CD4-positive, CD25-positive, alpha-beta regulatory T cell (primary cell): ENCODE measurements around the gene STK39. TPM values are rescaled to one million over a fixed set of nuclear protein-coding genes. Genes with fewer than 3 reads are reported as not detected.
A peak's percentile ranks its signal among the peaks of the same experiment; 100 is the strongest.

Experiments
- ATAC-seq, 2 donors: fragments of 150-1000 bp; cut with Tn5 transposase; one replicate each; pipeline ENCODE4 v1.10.0; 2021; ENCODE audit warnings: low read depth in 2 of 2, moderate number of reproducible peaks in 2 of 2, moderate library complexity in 1 of 2
- DNase-seq, 3 donors: peaks; one replicate each; pipeline versions ENCODE4 v3.0.0 to v3.0.0-alpha.2; 2012 to 2022; ENCODE audit warnings: mixed read lengths in 1 of 3
- H3K27ac ChIP-seq: one replicate; pipeline ENCODE4 v1.7.0; 2013; ENCODE audit warnings: mild to moderate bottlenecking, low read length; ENCODE audit not compliant: insufficient read depth, poor library complexity, severe bottlenecking
- H3K27me3 ChIP-seq: one replicate; pipeline ENCODE4 v1.7.0; 2013; ENCODE audit warnings: low read length; ENCODE audit not compliant: control insufficient read depth, insufficient read depth
- H3K36me3 ChIP-seq: one replicate; pipeline ENCODE4 v1.7.0; 2013; ENCODE audit warnings: mild to moderate bottlenecking, low read length, moderate library complexity; ENCODE audit not compliant: control insufficient read depth, insufficient read depth
- H3K4me1 ChIP-seq: 2 replicates; pipeline ENCODE4 v1.7.0; 2013; ENCODE audit warnings: mild to moderate bottlenecking, low read length; ENCODE audit not compliant: insufficient read depth, control insufficient read depth, poor library complexity, severe bottlenecking
- H3K4me3 ChIP-seq: one replicate; pipeline ENCODE4 v1.7.0; 2013; ENCODE audit warnings: low read depth, mild to moderate bottlenecking, low read length, moderate library complexity
- H3K9me3 ChIP-seq, 2 experiments: 1 replicate in 1 of 2; 2 replicates in 1 of 2; pipeline ENCODE4 v1.7.0; 2013; ENCODE audit warnings: low read length in 2 of 2, mild to moderate bottlenecking in 1 of 2, moderate library complexity in 1 of 2; ENCODE audit not compliant: control insufficient read depth in 2 of 2
- H3K27ac Mint-ChIP-seq, 3 donors: one replicate each; pipeline ENCODE4 v1.8.0; 2020 to 2022; ENCODE audit warnings: mild to moderate bottlenecking in 3 of 3, mixed read lengths in 3 of 3, moderate library complexity in 2 of 3
- H3K27me3 Mint-ChIP-seq: one replicate; pipeline ENCODE4 v1.8.0; 2022; ENCODE audit warnings: mild to moderate bottlenecking, mixed read lengths
- H3K36me3 Mint-ChIP-seq: one replicate; pipeline ENCODE4 v1.8.0; 2020; ENCODE audit warnings: mixed read lengths
- H3K4me1 Mint-ChIP-seq, 4 donors: one replicate each; pipeline ENCODE4 v1.8.0; 2020 to 2022; ENCODE audit warnings: mixed read lengths in 4 of 4, mild to moderate bottlenecking in 1 of 4
- H3K4me3 Mint-ChIP-seq, 4 donors: one replicate each; pipeline ENCODE4 v1.8.0; 2020 to 2022; ENCODE audit warnings: mild to moderate bottlenecking in 4 of 4, mixed read lengths in 4 of 4, moderate library complexity in 3 of 4
- H3K9me3 Mint-ChIP-seq, 7 donors: one replicate each; pipeline ENCODE4 v1.8.0; 2020 to 2022; ENCODE audit warnings: mixed read lengths in 7 of 7, mild to moderate bottlenecking in 3 of 7, moderate library complexity in 2 of 7
- polyA plus RNA-seq, 4 donors: library from polyadenylated mRNA; unstranded; fragments of 300-500 nt; fragmentation: Illumina TruSeq; gene quantifications; one replicate each; pipeline ENCODE4 v1.2.3, GENCODE V29; 2021
- total RNA-seq: library from RNA; stranded (reverse); gene quantifications from one replicate; pipeline ENCODE4 v1.2.3, GENCODE V29; 2022

STK39 gene
- total and polyA plus RNA-seq, 5 donors from 2014 or later, result 4.4 to 27.2 (median 7.6) TPM

DNA sequence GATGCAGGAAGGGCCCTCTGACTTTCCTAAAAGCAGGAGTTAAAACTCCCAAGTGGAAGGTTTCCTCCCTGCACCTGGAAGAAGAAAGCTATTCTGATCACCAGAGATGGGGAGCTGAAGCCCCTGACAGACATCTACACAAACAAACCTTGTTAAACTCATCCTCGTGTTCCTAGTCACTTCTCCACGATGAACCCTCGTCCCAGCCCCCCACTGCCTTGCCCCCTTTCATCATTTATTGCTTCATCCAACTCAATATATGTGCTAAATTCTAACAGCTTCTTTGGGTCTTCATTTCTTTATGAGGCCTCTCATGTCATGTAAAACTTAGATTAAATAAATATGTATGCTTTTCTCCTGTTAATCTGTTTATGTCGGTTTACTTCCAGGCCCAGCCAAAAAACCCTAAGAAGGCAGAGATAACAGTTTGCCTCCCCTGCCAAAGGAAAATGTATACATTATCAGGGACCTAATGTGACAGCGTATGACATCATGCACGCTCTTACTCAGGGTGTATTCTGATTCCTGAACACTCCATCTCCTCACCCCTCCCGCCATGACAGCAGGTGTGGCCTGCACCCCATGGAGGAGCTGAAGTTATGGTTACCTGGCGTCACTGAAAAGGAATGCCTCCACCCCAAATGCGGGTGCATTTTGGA lies 287.2 kb downstream of the STK39 start:
- H3K27ac ChIP-seq, result no peak overlapping the region
- Mint-ChIP-seq H3K36me3 (peaks cover 54% of the 10 kb centered on the region), H3K4me1 (peaks cover 0 to 7% (median 2%) of the 10 kb centered on the region in 4 donors), H3K9me3 (peaks cover 0 to under 1% (median 0%) of the 10 kb centered on the region in 7 donors), H3K27me3 (no peaks in the 10 kb centered on the region), H3K27ac (no peak overlapping the region), H3K4me3 (no peak overlapping the region)
- H3K27me3 ChIP-seq, result no peaks in the 10 kb centered on the region
- DNase-seq, result no peak
- no peak for ATAC-seq
- H3K9me3 ChIP-seq, result no peaks in the 10 kb centered on the region
- H3K36me3 ChIP-seq, result peaks cover 28% of the 10 kb centered on the region
- no peak overlapping the region for H3K4me3 ChIP-seq
- H3K4me1 ChIP-seq, result no peaks in the 10 kb centered on the region

DNA sequence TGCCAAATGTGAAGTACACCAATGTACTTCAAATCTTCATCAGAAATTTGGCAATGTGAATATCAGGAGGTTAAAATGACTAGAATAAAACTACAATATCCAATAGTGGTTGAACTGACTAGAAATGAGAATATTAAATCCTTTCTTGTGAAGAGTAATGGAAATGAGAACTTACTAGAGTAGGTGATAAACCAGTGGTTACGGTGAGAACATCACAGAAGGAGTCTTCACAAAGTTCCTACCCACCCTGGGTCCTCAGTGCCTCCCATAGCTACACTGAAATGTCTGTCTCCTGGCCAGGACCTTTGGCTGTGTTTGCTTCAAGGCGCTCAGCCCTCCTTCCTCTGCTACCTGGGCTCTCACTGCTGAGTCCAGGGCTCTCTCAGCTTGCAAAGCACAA lies 289.7 kb downstream of the STK39 start:
- Mint-ChIP-seq H3K36me3 (peaks cover 36% of the 10 kb centered on the region), H3K9me3 (peaks cover 0 to 1% (median 0%) of the 10 kb centered on the region in 7 donors), H3K27me3 (no peaks in the 10 kb centered on the region), H3K27ac (no peak overlapping the region), H3K4me1 (peaks cover 0 to 5% (median 0%) of the 10 kb centered on the region in 4 donors), H3K4me3 (no peak overlapping the region)
- H3K27me3 ChIP-seq, result no peaks in the 10 kb centered on the region
- no peaks in the 10 kb centered on the region for H3K4me1 ChIP-seq
- H3K9me3 ChIP-seq, result no peaks in the 10 kb centered on the region
- ATAC-seq (no peak), DNase-seq (no peak)
- H3K4me3 ChIP-seq, result no peak overlapping the region
- peaks cover 11% of the 10 kb centered on the region for H3K36me3 ChIP-seq
- no peak overlapping the region for H3K27ac ChIP-seq

DNA sequence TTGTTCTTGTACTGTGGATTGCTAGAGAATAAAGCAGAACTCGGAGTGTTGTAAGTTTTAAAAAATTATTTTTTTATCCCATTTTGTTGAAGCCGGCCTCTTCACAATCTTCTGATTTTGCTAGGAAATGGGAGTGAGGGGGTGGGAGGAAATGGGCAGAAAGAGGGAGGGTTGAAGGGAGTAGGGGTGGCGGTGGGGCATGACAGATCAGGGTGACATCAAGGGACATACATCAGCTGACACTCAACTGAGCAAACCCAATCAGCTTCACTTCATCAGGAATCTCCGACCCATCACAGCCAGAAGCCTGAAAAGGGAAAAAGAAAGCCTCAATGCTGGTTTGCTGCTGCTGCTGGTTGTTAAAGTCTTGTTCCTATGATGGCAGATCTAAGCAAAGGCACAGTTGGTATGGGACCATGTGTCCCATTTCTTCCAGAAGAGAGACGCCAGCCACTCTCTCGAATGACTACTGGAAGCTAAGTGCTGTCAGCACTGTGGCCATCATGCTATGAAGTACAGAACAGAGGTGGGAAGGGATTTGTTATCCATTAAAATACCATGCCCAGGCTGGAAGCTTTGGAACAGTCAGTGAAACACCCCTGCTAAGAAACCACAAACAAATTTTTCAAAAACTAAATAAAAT lies 292.0 kb downstream of the STK39 start:
- H3K9me3 Mint-ChIP-seq, result peaks cover 0 to 1% (median 0%) of the 10 kb centered on the region in 7 donors
- DNase-seq (no peak), ATAC-seq (no peak)
- H3K27me3 ChIP-seq, result no peaks in the 10 kb centered on the region
- peaks cover 25% of the 10 kb centered on the region for H3K36me3 Mint-ChIP-seq
- no peaks in the 10 kb centered on the region for H3K4me1 ChIP-seq
- H3K9me3 ChIP-seq, result no peaks in the 10 kb centered on the region
- no peak overlapping the region for H3K27ac Mint-ChIP-seq
- no peak overlapping the region for H3K4me3 Mint-ChIP-seq
- no peak overlapping the region for H3K27ac ChIP-seq
- peaks cover 0 to 5% (median 0%) of the 10 kb centered on the region in 4 donors for H3K4me1 Mint-ChIP-seq
- H3K27me3 Mint-ChIP-seq, result no peaks in the 10 kb centered on the region
- peaks cover under 1% of the 10 kb centered on the region for H3K36me3 ChIP-seq
- H3K4me3 ChIP-seq, result no peak overlapping the region

DNA sequence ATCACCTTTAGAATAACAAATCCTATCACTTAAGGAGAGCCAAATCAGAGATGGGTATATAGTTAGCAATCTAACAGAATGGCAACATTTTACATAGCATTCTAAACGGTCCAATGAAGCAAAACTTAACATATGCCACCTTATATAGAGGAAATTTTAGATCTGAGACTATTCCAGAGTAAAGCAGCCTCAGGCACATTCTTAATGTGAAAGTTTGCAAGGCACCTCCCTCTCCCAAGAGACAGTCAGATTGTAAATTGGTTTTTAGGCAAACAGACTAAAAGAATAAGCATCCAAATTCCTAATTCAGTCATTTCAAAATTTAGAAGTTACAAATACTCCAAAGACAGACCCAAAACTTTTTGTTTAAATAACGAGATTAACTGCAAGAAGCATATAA lies 292.9 kb downstream of the STK39 start:
- Mint-ChIP-seq H3K9me3 (peaks cover 0 to 1% (median 0%) of the 10 kb centered on the region in 7 donors), H3K4me1 (peaks cover 0 to 5% (median 0%) of the 10 kb centered on the region in 4 donors), H3K27me3 (no peaks in the 10 kb centered on the region), H3K36me3 (peaks cover 16% of the 10 kb centered on the region), H3K27ac (no peak overlapping the region), H3K4me3 (no peak overlapping the region)
- Histone ChIP-seq H3K4me1 (no peaks in the 10 kb centered on the region), H3K4me3 (no peak overlapping the region), H3K36me3 (no peaks in the 10 kb centered on the region), H3K27me3 (no peaks in the 10 kb centered on the region), H3K9me3 (no peaks in the 10 kb centered on the region), H3K27ac (no peak overlapping the region)
- DNase-seq, result no peak
- no peak for ATAC-seq

GRCh38 chr2:167953776-167954175 lies 293.6 kb downstream of the STK39 start:
- Mint-ChIP-seq H3K4me3 (no peak overlapping the region), H3K4me1 (peaks cover 0 to 5% (median 0%) of the 10 kb centered on the region in 4 donors), H3K9me3 (peaks cover 0 to 1% (median 0%) of the 10 kb centered on the region in 7 donors), H3K27me3 (no peaks in the 10 kb centered on the region), H3K27ac (no peak overlapping the region), H3K36me3 (peaks cover 12% of the 10 kb centered on the region)
- no peak for DNase-seq
- Histone ChIP-seq H3K4me1 (no peaks in the 10 kb centered on the region), H3K9me3 (no peaks in the 10 kb centered on the region), H3K27ac (no peak overlapping the region), H3K27me3 (no peaks in the 10 kb centered on the region), H3K36me3 (no peaks in the 10 kb centered on the region), H3K4me3 (no peak overlapping the region)
- no peak for ATAC-seq

DNA sequence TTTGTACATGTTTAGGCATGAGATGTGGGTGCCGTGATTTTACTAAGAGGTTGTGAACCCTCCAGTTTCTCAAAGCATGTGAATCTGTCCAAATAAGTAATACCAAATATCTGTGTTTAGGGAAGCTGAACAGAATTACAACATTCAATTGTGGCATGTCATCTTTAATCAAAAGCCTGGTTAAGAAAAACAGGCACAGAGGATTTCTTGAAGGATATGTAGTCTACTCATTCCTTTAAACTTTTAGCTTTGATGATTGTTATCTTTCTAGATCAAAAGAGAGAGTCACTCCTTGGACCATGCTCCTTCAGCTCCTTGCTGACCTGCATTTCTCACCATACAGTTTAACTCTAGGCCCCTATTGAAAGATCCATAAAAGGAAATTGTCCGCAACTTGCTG lies 296.8 kb downstream of the STK39 start:
- Histone ChIP-seq H3K27ac (no peak overlapping the region), H3K4me1 (no peaks in the 10 kb centered on the region), H3K9me3 (no peaks in the 10 kb centered on the region), H3K4me3 (no peak overlapping the region), H3K36me3 (no peaks in the 10 kb centered on the region), H3K27me3 (no peaks in the 10 kb centered on the region)
- H3K4me1 Mint-ChIP-seq, result no peaks in the 10 kb centered on the region
- ATAC-seq, result no peak
- no peak overlapping the region for H3K27ac Mint-ChIP-seq
- peaks cover 0 to 5% (median 0%) of the 10 kb centered on the region in 7 donors for H3K9me3 Mint-ChIP-seq
- H3K4me3 Mint-ChIP-seq, result no peak overlapping the region
- H3K36me3 Mint-ChIP-seq, result no peaks in the 10 kb centered on the region
- peaks cover 7% of the 10 kb centered on the region for H3K27me3 Mint-ChIP-seq
- DNase-seq, result no peak

- Histone ChIP-seq H3K36me3 (no peaks in the 10 kb centered on the region), H3K27ac (no peak overlapping the region), H3K27me3 (no peaks in the 10 kb centered on the region), H3K4me1 (no peaks in the 10 kb centered on the region), H3K9me3 (no peaks in the 10 kb centered on the region), H3K4me3 (no peak overlapping the region)
- H3K27ac Mint-ChIP-seq, result no peak overlapping the region
- H3K4me3 Mint-ChIP-seq, result peak overlapping the region in 1 of 4 donors; percentile 73
- no peak for DNase-seq
- no peaks in the 10 kb centered on the region for H3K4me1 Mint-ChIP-seq
- H3K9me3 Mint-ChIP-seq, result peaks cover 0 to 5% (median 0%) of the 10 kb centered on the region in 7 donors
- no peaks in the 10 kb centered on the region for H3K36me3 Mint-ChIP-seq
- no peak for ATAC-seq
- H3K27me3 Mint-ChIP-seq, result peaks cover 7% of the 10 kb centered on the region
Observed at GRCh38 chr2:167946441-167946841, 301.0 kb downstream of the STK39 start.
